H1 (cell line): ENCODE data around the gene CRADD. TPM values are rescaled to one million over a fixed set of nuclear protein-coding genes. Genes with fewer than 3 reads are reported as not detected.

Source experiments
- CHD7 ChIP-seq: fragments of 300-600 bp; sonication (generic); IDR thresholded peaks from 2 replicates; pipeline ENCODE4 v1.7.1; 2012; ENCODE audit warnings: low read length, moderate library complexity, mild to moderate bottlenecking, inconsistent platforms; ENCODE audit not compliant: insufficient replicate concordance
- RAD21 ChIP-seq, 2 experiments: IDR thresholded peaks in 1 of 2; conservative IDR thresholded peaks in 1 of 2; 2 replicates each; pipeline ENCODE4 v1.6.1; 2011; ENCODE audit warnings: low read depth in 2 of 2, low read length in 2 of 2, improper control_type of control experiment in 1 of 2, inconsistent platforms in 1 of 2, mild to moderate bottlenecking in 1 of 2, moderate library complexity in 1 of 2
- RBBP5 ChIP-seq: IDR thresholded peaks from 2 replicates; pipeline ENCODE4 v1.7.1; 2012; ENCODE audit warnings: low read depth, mild to moderate bottlenecking, inconsistent platforms, low read length, moderate library complexity, borderline replicate concordance
- polyA plus RNA-seq, 7 experiments: library from polyadenylated mRNA; depleted of rRNA in 3 of 7; stranded (reverse) in 5 of 7; unstranded in 2 of 7; fragments of >200 nt in 5 of 7; fragments of 200-250 nt in 2 of 7; gene quantifications; 1 replicate in 5 of 7; 2 replicates in 1 of 7; 4 replicates in 1 of 7; pipeline versions ENCODE4 v1.2.1 to v1.2.3, GENCODE V29; 2011 to 2013; ENCODE audit warnings: missing spikeins in 2 of 7, mixed read lengths in 2 of 7
- total RNA-seq: library from RNA; stranded (reverse); fragmentation: NEBNext Ultra II Directional; extraction: Animal tissue kit (Norgen Biotek cat#: 25700); gene quantifications from 2 replicates; pipeline ENCODE4 v1.2.1, GENCODE V29; 2021

CRADD gene
- total and polyA plus RNA-seq, 2 of the 8 experiments (the other 6 are each of a cell fraction or from before 2014, with no cell fraction given) = 8.1 to 15.4 TPM

- no peak for TF ChIP-seq CHD7
- peak; percentile 69 to 80 for TF ChIP-seq RAD21 (IDR thresholded peaks at IDR 0.05 in 1 of 2, conservative IDR thresholded peaks at IDR 0.05 in 1 of 2; ENCODE audit: low read depth in 2 of 2, low read length in 2 of 2)
- TF ChIP-seq RBBP5 = no peak
Observed at GRCh38 chr12:93766796-93767523, 89.8 kb downstream of the CRADD start (continued).
